ENCODE measurements around the gene PHC2. TPM values are rescaled to one million over a fixed set of nuclear protein-coding genes. Genes with fewer than 3 reads are reported as not detected.

PHC2 gene
- total RNA-seq, 1 donor from 2014 or later = 140 TPM

- no peak overlapping the region for H3K4me3 ChIP-seq (ENCODE audit: low read depth, low read length)
- TF ChIP-seq CTCF (conservative IDR thresholded peaks at IDR 0.05; ENCODE audit: low read depth, low read length) = peak; percentile 11
- no peak for DNase-seq (ENCODE audit: low read depth)
Measured at GRCh38 chr1:33372677-33373076, 58.2 kb downstream of the PHC2 start.

- H3K4me3 ChIP-seq (ENCODE audit: low read depth, low read length) = no peak overlapping the region
- DNase-seq (ENCODE audit: low read depth) = no peak
- TF ChIP-seq CTCF (conservative IDR thresholded peaks at IDR 0.05; ENCODE audit: low read depth, low read length) = no peak
Measured at GRCh38 chr1:33372162-33372561, 58.7 kb downstream of the PHC2 start.

- no peak for DNase-seq (ENCODE audit: low read depth)
- no peak for TF ChIP-seq CTCF (conservative IDR thresholded peaks at IDR 0.05; ENCODE audit: low read depth, low read length)
- H3K4me3 ChIP-seq (ENCODE audit: low read depth, low read length) = no peak overlapping the region
Measured at GRCh38 chr1:33371334-33371733, 59.6 kb downstream of the PHC2 start.

- no peak for TF ChIP-seq CTCF (conservative IDR thresholded peaks at IDR 0.05; ENCODE audit: low read depth, low read length)
- no peak for DNase-seq (ENCODE audit: low read depth)
Measured at GRCh38 chr1:33370827-33371226, 60.1 kb downstream of the PHC2 start.

GRCh38 chr1:33370301-33370700 lies 60.6 kb downstream of the PHC2 start:
- TF ChIP-seq CTCF (conservative IDR thresholded peaks at IDR 0.05; ENCODE audit: low read depth, low read length) = no peak
- DNase-seq (ENCODE audit: low read depth) = no peak
- H3K4me3 ChIP-seq (ENCODE audit: low read depth, low read length) = no peak overlapping the region

More at GRCh38 chr1:33370827-33371226, 60.1 kb downstream of the PHC2 start:
- no peak overlapping the region for H3K4me3 ChIP-seq (ENCODE audit: low read depth, low read length)

- TF ChIP-seq CTCF (conservative IDR thresholded peaks at IDR 0.05; ENCODE audit: low read depth, low read length) = no peak
- H3K4me3 ChIP-seq (ENCODE audit: low read depth, low read length) = no peak overlapping the region
- no peak for DNase-seq (ENCODE audit: low read depth)
Measured at GRCh38 chr1:33369764-33370163, 61.1 kb downstream of the PHC2 start.

GRCh38 chr1:33369081-33369480 lies 61.8 kb downstream of the PHC2 start:
- no peak overlapping the region for H3K4me3 ChIP-seq (ENCODE audit: low read depth, low read length)
- no peak for TF ChIP-seq CTCF (conservative IDR thresholded peaks at IDR 0.05; ENCODE audit: low read depth, low read length)
- DNase-seq (ENCODE audit: low read depth) = no peak

Data from epithelial cell of proximal tubule (primary cell).